ENCODE results near the gene TUBB8.
"Not testable (repeated sequence)": the region's sequence is repeated elsewhere in the genome, so short reads cannot be mapped to it uniquely, and the experiment has no call there.

Gene TUBB8

DNA sequence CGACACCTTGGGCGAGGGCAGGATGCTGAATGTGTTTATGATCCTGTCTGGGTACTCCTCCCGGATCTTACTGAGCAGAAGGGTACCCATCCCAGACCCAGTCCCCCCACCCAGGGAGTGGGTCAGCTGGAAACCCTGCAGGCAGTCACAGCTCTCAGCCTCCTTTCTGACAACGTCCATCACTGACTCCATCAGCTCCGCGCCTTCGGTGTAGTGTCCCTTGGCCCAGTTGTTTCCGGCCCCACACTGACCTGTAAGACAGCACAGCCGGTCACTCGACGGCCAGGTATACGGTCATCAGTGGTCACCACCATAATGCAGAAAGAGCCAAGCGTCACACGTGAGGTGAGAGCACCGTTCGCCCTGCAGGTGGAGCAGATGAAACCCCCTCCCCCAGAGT is 1.2 kb downstream of the TUBB8 start:
- not testable (repeated sequence) for DNase-seq (ENCODE audit: low read depth)

DNA sequence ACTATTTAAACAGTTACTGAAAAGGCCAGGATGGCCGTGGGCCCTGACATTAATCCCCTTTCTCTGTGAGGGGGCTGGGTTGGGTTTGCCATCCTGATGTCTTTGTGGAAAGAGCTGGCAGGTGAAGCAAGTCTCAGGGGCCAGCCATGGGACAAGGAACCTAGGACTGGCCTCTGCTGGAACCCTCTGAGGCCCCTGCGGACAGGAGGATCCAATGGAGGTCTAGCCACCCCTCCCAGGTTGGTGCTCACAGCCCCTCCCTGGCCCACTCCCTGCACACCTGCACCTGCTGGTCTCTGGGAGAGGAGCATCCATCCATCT is 35.8 kb downstream of the TUBB8 start:
- DNase-seq (ENCODE audit: low read depth): not testable (repeated sequence)

DNA sequence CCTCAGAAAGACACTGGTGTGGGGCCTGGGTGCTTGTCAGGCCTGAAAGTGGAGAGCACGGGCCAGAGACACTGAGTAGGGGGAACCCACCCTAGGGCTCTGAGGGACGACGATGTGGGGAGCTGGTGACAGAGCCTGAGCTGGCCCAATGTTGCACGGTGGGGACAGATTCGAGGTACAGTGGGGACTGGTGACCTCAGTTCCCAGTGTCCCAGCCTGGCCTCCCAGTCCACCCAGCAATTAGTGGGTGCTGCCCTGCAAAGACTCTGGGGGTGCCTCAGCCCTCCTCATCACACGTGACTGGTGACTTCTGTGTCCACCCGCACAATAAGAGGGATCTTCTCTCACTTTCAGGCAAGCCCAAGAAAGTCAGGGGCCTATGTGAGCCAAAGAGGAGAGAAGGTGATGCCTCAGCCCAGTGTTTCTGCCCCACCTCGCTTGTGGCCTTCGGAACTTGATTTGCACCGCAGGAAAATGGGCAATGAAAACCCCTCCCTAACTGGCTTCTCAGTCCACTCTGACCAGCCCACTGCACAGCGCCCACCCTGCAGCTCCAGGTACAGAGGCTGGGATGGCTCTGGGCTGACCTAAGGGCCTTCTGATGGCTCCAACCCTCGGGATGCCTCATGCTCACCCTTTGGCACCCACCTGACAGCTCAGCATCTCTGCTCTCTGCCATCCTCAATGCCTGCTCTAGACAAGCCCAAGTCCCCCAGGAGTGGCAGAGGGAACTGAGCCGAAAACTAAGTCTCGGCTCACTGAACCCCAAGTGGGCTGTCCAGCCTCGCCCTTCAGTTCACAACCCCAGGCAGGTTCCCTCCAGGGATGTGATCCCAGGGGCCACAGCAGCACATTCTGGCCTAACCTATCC is 36.4 kb downstream of the TUBB8 start:
- DNase-seq (ENCODE audit: low read depth): not testable (repeated sequence)

DNA sequence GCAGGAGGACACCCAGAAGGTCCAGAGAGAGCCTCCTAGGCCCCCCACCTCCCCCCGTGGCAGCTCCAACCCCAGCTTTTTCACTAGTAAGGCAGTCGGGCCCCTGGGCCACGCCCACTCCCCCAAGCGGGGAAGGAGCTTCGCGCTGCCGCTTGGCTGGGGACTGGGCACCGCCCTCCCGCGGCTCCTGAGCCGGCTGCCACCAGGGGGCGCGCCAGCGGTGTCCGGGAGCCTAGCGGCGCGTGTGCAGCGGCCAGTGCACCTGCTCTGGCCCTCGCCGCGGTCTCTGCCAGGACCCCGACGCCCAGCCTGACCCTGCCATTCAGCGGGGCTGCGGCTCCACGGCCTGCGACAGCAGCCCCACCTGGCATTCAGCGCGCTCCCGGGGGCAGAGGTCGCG is 37.8 kb downstream of the TUBB8 start:
- not testable (repeated sequence) for DNase-seq (ENCODE audit: low read depth)

DNA sequence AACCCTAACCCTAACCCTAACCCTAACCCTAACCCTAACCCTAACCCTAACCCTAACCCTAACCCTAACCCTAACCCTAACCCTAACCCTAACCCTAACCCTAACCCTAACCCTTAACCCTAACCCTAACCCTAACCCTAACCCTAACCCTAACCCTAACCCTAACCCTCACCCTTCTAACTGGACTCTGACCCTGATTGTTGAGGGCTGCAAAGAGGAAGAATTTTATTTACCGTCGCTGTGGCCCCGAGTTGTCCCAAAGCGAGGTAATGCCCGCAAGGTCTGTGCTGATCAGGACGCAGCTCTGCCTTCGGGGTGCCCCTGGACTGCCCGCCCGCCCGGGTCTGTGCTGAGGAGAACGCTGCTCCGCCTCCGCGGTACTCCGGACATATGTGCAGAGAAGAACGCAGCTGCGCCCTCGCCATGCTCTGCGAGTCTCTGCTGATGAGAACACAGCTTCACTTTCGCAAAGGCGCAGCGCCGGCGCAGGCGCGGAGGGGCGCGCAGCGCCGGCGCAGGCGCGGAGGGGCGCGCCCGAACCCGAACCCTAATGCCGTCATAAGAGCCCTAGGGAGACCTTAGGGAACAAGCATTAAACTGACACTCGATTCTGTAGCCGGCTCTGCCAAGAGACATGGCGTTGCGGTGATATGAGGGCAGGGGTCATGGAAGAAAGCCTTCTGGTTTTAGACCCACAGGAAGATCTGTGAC is 38.7 kb downstream of the TUBB8 start:
- DNase-seq (ENCODE audit: low read depth): not testable (repeated sequence)
